H9 (cell line): ENCODE data around the gene HCST. TPM values are rescaled to one million over a fixed set of nuclear protein-coding genes. Genes with fewer than 3 reads are reported as not detected.

Source experiments
- DNase-seq: peaks from one replicate; pipeline ENCODE4 v3.0.0-alpha.2; 2017
- H2AFZ ChIP-seq: one replicate; pipeline ENCODE4 v1.6.1; 2013; ENCODE audit warnings: mild to moderate bottlenecking, low read length, control low read depth, moderate library complexity
- H2AK5ac ChIP-seq: 2 replicates; pipeline ENCODE4 v1.6.1; 2013; ENCODE audit warnings: low read length, control low read depth, mixed read lengths; ENCODE audit not compliant: insufficient read length
- H2BK120ac ChIP-seq: one replicate; pipeline ENCODE4 v1.6.1; 2013; ENCODE audit warnings: low read depth, mild to moderate bottlenecking, low read length, control low read depth, inconsistent platforms; ENCODE audit not compliant: poor library complexity, severe bottlenecking
- H2BK12ac ChIP-seq: 2 replicates; pipeline ENCODE4 v1.6.1; 2013; ENCODE audit warnings: low read length, control low read depth, mixed read lengths, low read depth; ENCODE audit not compliant: insufficient read length
- H2BK15ac ChIP-seq: 2 replicates; pipeline ENCODE4 v1.6.1; 2013; ENCODE audit warnings: low read depth, low read length, control low read depth
- H2BK20ac ChIP-seq: one replicate; pipeline ENCODE4 v1.6.1; 2013; ENCODE audit warnings: low read depth, mild to moderate bottlenecking, low read length, control low read depth, inconsistent platforms; ENCODE audit not compliant: poor library complexity, severe bottlenecking
- H2BK5ac ChIP-seq: 2 replicates; pipeline ENCODE4 v1.6.1; 2013; ENCODE audit warnings: low read length, control low read depth, mixed read lengths; ENCODE audit not compliant: insufficient read length
- H3K14ac ChIP-seq: 2 replicates; pipeline ENCODE4 v1.6.1; 2013; ENCODE audit warnings: low read length, control low read depth; ENCODE audit not compliant: insufficient read depth
- H3K18ac ChIP-seq: 2 replicates; pipeline ENCODE4 v1.6.1; 2013; ENCODE audit warnings: low read depth, mild to moderate bottlenecking, mixed read lengths, low read length, control low read depth; ENCODE audit not compliant: insufficient read length
- H3K23ac ChIP-seq: 2 replicates; pipeline ENCODE4 v1.6.1; 2013; ENCODE audit warnings: low read length, control low read depth, mixed read lengths, low read depth; ENCODE audit not compliant: insufficient read length
- H3K23me2 ChIP-seq: 2 replicates; pipeline ENCODE4 v1.6.1; 2013; ENCODE audit warnings: low read depth, mild to moderate bottlenecking, mixed read lengths, low read length, control low read depth; ENCODE audit not compliant: insufficient read length, poor library complexity, severe bottlenecking
- H3K27ac ChIP-seq: 2 replicates; pipeline ENCODE4 v1.5.1; 2013; ENCODE audit warnings: low read length, control low read depth, mixed read lengths, low read depth; ENCODE audit not compliant: insufficient read length
- H3K27me3 ChIP-seq: 2 replicates; pipeline ENCODE4 v1.6.1; 2013; ENCODE audit warnings: low read length, control low read depth, inconsistent platforms; ENCODE audit not compliant: insufficient read depth
- H3K4ac ChIP-seq: 2 replicates; pipeline ENCODE4 v1.6.1; 2013; ENCODE audit warnings: low read depth, mild to moderate bottlenecking, control low read depth, inconsistent platforms, low read length, moderate library complexity
- H3K4me1 ChIP-seq: 2 replicates; pipeline ENCODE4 v1.6.1; 2013; ENCODE audit warnings: low read length, control low read depth, inconsistent platforms; ENCODE audit not compliant: insufficient read depth
- H3K4me2 ChIP-seq: 2 replicates; pipeline ENCODE4 v1.6.1; 2013; ENCODE audit warnings: low read length, control low read depth, mixed read lengths; ENCODE audit not compliant: insufficient read length, insufficient read depth
- H3K56ac ChIP-seq: 2 replicates; pipeline ENCODE4 v1.6.1; 2013; ENCODE audit warnings: low read depth, mild to moderate bottlenecking, mixed read lengths, low read length, control low read depth; ENCODE audit not compliant: insufficient read length
- H3K79me1 ChIP-seq: 2 replicates; pipeline ENCODE4 v1.6.1; 2013; ENCODE audit warnings: low read depth, mild to moderate bottlenecking, moderate library complexity, low read length, control low read depth, inconsistent platforms; ENCODE audit not compliant: insufficient read depth, poor library complexity, severe bottlenecking
- H3K79me2 ChIP-seq: 2 replicates; pipeline ENCODE4 v1.6.1; 2013; ENCODE audit warnings: low read length, control low read depth, inconsistent platforms; ENCODE audit not compliant: insufficient read depth
- H3K9ac ChIP-seq: 2 replicates; pipeline ENCODE4 v1.6.1; 2013; ENCODE audit warnings: low read length, control low read depth, mixed read lengths; ENCODE audit not compliant: insufficient read length; ENCODE audit errors: extremely low read depth
- H3K9me3 ChIP-seq: one replicate; pipeline ENCODE4 v1.6.1; 2013; ENCODE audit warnings: low read depth, low read length, inconsistent platforms; ENCODE audit not compliant: control insufficient read depth
- H3T11ph ChIP-seq: one replicate; pipeline ENCODE4 v1.6.1; 2013; ENCODE audit warnings: mild to moderate bottlenecking, low read length, control low read depth, inconsistent platforms
- H4K20me1 ChIP-seq: one replicate; pipeline ENCODE4 v1.6.1; 2013; ENCODE audit not compliant: control insufficient read depth, insufficient read length, insufficient read depth
- H4K5ac ChIP-seq: 2 replicates; pipeline ENCODE4 v1.6.1; 2013; ENCODE audit warnings: low read depth, mild to moderate bottlenecking, mixed read lengths, low read length, control low read depth; ENCODE audit not compliant: insufficient read length
- H4K8ac ChIP-seq: replicated peaks from 2 replicates; pipeline ENCODE4 v1.6.1; 2013; ENCODE audit warnings: low read length, control low read depth, mixed read lengths, low read depth; ENCODE audit not compliant: insufficient read length
- H4K91ac ChIP-seq: 2 replicates; pipeline ENCODE4 v1.6.1; 2013; ENCODE audit warnings: low read depth, mild to moderate bottlenecking, moderate library complexity, mixed read lengths, low read length, control low read depth; ENCODE audit not compliant: insufficient read length
- H3K27ac Mint-ChIP-seq, 3 experiments: 2 replicates in 2 of 3; 3 replicates in 1 of 3; pipeline ENCODE4 v1.8.0; 2020 to 2021; ENCODE audit warnings: mixed read lengths in 3 of 3, mild to moderate bottlenecking in 1 of 3, moderate library complexity in 1 of 3
- H3K27me3 Mint-ChIP-seq: 2 replicates; pipeline ENCODE4 v1.8.0; 2021; ENCODE audit warnings: low read depth, mild to moderate bottlenecking, moderate library complexity, mixed read lengths
- H3K36me3 Mint-ChIP-seq, 3 experiments: 2 replicates in 2 of 3; 3 replicates in 1 of 3; pipeline ENCODE4 v1.8.0; 2020 to 2021; ENCODE audit warnings: low read depth in 3 of 3, mixed read lengths in 3 of 3; ENCODE audit not compliant: insufficient read depth in 1 of 3
- H3K4me1 Mint-ChIP-seq, 2 experiments: 2 replicates each; pipeline ENCODE4 v1.8.0; 2020; ENCODE audit warnings: mixed read lengths in 2 of 2
- H3K4me3 Mint-ChIP-seq, 2 experiments: 2 replicates in 1 of 2; 3 replicates in 1 of 2; pipeline ENCODE4 v1.8.0; 2020 to 2021; ENCODE audit warnings: mild to moderate bottlenecking in 2 of 2, mixed read lengths in 2 of 2, moderate library complexity in 1 of 2
- H3K9me3 Mint-ChIP-seq, 2 experiments: 2 replicates in 1 of 2; 3 replicates in 1 of 2; pipeline ENCODE4 v1.8.0; 2020; ENCODE audit warnings: mild to moderate bottlenecking in 2 of 2, mixed read lengths in 2 of 2, moderate library complexity in 1 of 2
- CTCF ChIP-seq: fragments of 200-600 bp; sonication (generic); conservative IDR thresholded peaks from 3 replicates; pipeline ENCODE4 v1.8.0; 2021; ENCODE audit warnings: antibody characterized with exemption, mild to moderate bottlenecking
- WGBS: extraction: QIAGEN DNeasy Blood & Tissue Kit; methylation state at CpG from one replicate; pipeline ENCODE4 v1.1.7; 2013; ENCODE audit warnings: missing lambda C conversion rate, low lambda C conversion rate, mixed read lengths; ENCODE audit not compliant: insufficient read length; ENCODE audit errors: extremely low coverage; 5-methylcytosine and 5-hydroxymethylcytosine counted together
- total RNA-seq: library from RNA; stranded (reverse); gene quantifications from 2 replicates; pipeline ENCODE4 v1.2.1, GENCODE V29; 2021

Gene HCST
- total RNA-seq, 1 experiment from 2014 or later: 0.68 TPM

DNA sequence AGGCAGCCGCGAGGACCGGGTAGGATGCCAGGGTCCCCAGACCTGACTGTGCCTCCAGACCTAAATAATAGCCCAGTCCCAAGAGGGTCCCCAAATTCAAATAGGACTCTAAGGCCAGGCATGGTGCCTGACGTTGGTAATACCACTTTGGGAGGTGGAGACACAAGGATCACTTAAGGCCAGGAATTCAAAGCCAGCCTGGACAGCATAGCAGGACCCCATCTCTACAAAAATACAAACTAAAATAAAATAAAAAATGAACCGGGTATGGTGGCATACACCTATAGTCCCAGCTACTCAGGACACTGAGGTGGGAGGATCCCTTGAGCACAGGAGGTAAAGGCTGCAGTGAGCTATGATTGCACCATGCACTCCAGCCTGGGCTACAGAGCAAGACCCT is 39.3 kb upstream of the HCST start:
- H3K9me3 Mint-ChIP-seq: no peaks in the 10 kb centered on the region; a peak in 1 of 5 replicates
- WGBS: no CpG with 5 or more reads among the region's 5 CpGs
- H3K27me3 Mint-ChIP-seq: peaks cover 91% of the 10 kb centered on the region

More for the DNA sequence above, 39.3 kb upstream of the HCST start:
- no peak overlapping the region for H3K14ac ChIP-seq
- peaks cover 3 to 5% (median 4%) of the 10 kb centered on the region in 3 experiments; a peak in 4 of 7 replicates for H3K36me3 Mint-ChIP-seq
- H3K23ac ChIP-seq: no peak overlapping the region
- no peaks in the 10 kb centered on the region for H3K9me3 ChIP-seq
- H3K4me1 Mint-ChIP-seq: peaks cover 12 to 16% of the 10 kb centered on the region in 2 experiments
- H3K23me2 ChIP-seq: peaks cover 9% of the 10 kb centered on the region
- H3K9ac ChIP-seq: no peak overlapping the region
- no peak overlapping the region for H2BK20ac ChIP-seq
- no peaks in the 10 kb centered on the region for H3K79me2 ChIP-seq
- no peak overlapping the region for H3T11ph ChIP-seq
- no peak overlapping the region for H3K4ac ChIP-seq
- H3K27ac Mint-ChIP-seq: no peak overlapping the region
- TF ChIP-seq CTCF: no peak
- H4K8ac ChIP-seq: no peak overlapping the region
- H2BK12ac ChIP-seq: no peak overlapping the region
- no peak overlapping the region for H3K27ac ChIP-seq
- no peak overlapping the region for H2AK5ac ChIP-seq
- H3K4me1 ChIP-seq: 0 out of 2 replicates have a peak, but pooled peaks cover 5% of the 10 kb centered on the region
- H2BK120ac ChIP-seq: no peak overlapping the region
- no peak overlapping the region for H4K5ac ChIP-seq
- no peak overlapping the region for H2BK15ac ChIP-seq
- H3K18ac ChIP-seq: no peak overlapping the region
- no peaks in the 10 kb centered on the region for H3K79me1 ChIP-seq
- H3K56ac ChIP-seq: no peak overlapping the region
- H3K27me3 ChIP-seq: peaks cover 8% of the 10 kb centered on the region; the same call in 1 of the 2 replicates
- H4K20me1 ChIP-seq: no peaks in the 10 kb centered on the region
- no peak overlapping the region for H3K4me2 ChIP-seq
- no peak overlapping the region for H2BK5ac ChIP-seq
- H4K91ac ChIP-seq: no peak overlapping the region
- H3K4me3 Mint-ChIP-seq: no peak overlapping the region
- no peak overlapping the region for H2AFZ ChIP-seq
- DNase-seq: no peak
